ENCODE measurements around the gene STK25.

Gene STK25

GRCh38 chr2:241556746-241557145 is 48.4 kb upstream of the STK25 start (continued):
- TF ChIP-seq ARNTL (CRISPR knock-in tag; IDR thresholded peaks at IDR 0.05; ENCODE audit: borderline replicate concordance, low read depth) (no peak), RARB (CRISPR knock-in tag; IDR thresholded peaks at IDR 0.05) (no peak), ISL1 (CRISPR knock-in tag; IDR thresholded peaks at IDR 0.05) (no peak)
- TF ChIP-seq, protein P1, sequence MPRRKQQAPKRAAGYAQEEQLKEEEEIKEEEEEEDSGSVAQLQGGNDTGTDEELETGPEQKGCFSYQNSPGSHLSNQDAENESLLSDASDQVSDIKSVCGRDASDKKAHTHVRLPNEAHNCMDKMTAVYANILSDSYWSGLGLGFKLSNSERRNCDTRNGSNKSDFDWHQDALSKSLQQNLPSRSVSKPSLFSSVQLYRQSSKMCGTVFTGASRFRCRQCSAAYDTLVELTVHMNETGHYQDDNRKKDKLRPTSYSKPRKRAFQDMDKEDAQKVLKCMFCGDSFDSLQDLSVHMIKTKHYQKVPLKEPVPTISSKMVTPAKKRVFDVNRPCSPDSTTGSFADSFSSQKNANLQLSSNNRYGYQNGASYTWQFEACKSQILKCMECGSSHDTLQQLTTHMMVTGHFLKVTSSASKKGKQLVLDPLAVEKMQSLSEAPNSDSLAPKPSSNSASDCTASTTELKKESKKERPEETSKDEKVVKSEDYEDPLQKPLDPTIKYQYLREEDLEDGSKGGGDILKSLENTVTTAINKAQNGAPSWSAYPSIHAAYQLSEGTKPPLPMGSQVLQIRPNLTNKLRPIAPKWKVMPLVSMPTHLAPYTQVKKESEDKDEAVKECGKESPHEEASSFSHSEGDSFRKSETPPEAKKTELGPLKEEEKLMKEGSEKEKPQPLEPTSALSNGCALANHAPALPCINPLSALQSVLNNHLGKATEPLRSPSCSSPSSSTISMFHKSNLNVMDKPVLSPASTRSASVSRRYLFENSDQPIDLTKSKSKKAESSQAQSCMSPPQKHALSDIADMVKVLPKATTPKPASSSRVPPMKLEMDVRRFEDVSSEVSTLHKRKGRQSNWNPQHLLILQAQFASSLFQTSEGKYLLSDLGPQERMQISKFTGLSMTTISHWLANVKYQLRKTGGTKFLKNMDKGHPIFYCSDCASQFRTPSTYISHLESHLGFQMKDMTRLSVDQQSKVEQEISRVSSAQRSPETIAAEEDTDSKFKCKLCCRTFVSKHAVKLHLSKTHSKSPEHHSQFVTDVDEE (CRISPR knock-in tag; IDR thresholded peaks at IDR 0.05): no peak

GRCh38 chr2:241555711-241556110 is 47.3 kb upstream of the STK25 start:
- TF ChIP-seq SNAI2 (CRISPR knock-in tag; IDR thresholded peaks at IDR 0.05): no peak
- no peak for TF ChIP-seq ZFP3 (CRISPR knock-in tag; IDR thresholded peaks at IDR 0.05)
- no peak for TF ChIP-seq ISL1 (CRISPR knock-in tag; IDR thresholded peaks at IDR 0.05)
- no peak for TF ChIP-seq ZC3H10 (CRISPR knock-in tag; IDR thresholded peaks at IDR 0.05)
- no peak for TF ChIP-seq BACH2 (CRISPR knock-in tag; IDR thresholded peaks at IDR 0.05; ENCODE audit: borderline replicate concordance)
- TF ChIP-seq, protein P2, sequence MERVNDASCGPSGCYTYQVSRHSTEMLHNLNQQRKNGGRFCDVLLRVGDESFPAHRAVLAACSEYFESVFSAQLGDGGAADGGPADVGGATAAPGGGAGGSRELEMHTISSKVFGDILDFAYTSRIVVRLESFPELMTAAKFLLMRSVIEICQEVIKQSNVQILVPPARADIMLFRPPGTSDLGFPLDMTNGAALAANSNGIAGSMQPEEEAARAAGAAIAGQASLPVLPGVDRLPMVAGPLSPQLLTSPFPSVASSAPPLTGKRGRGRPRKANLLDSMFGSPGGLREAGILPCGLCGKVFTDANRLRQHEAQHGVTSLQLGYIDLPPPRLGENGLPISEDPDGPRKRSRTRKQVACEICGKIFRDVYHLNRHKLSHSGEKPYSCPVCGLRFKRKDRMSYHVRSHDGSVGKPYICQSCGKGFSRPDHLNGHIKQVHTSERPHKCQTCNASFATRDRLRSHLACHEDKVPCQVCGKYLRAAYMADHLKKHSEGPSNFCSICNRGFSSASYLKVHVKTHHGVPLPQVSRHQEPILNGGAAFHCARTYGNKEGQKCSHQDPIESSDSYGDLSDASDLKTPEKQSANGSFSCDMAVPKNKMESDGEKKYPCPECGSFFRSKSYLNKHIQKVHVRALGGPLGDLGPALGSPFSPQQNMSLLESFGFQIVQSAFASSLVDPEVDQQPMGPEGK (CRISPR knock-in tag; IDR thresholded peaks at IDR 0.05; ENCODE audit: borderline replicate concordance): no peak
- ATAC-seq: no peak

DNA sequence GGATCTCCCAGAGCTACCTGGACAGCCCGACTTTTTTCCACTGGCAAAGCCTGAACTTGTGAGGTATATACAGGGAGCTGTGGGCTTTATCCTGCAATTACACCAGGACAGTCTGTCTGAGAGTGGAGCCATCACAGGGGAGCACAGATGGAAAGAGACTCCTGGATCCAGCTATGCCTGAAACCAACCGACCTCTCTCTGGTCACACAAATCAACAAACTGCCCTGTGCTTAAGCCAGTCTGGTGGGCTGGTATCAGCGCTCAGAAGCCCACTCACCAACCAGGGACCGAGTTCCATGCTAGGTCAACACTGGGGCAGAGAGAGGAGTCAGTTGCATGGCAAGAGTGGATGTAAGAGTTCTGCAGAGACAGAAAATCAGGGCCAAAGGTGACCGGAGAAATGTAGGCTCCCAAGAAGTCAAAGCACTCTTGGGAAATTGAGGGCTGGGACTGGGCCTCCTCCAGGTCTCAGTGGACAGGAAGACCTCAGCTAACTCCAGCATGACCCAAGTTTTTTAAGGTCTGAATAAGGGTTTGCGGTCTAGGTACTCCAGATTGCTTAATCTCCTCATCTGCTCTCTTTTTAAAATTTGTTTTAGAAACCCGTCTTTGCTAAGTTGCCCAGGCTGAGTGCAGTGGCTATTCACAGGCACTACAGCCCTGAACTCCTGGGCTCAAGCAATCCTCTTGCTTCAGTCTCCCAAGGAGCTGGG is 46.4 kb upstream of the STK25 start:
- TF ChIP-seq, protein P2 (CRISPR knock-in tag; IDR thresholded peaks at IDR 0.05; ENCODE audit: borderline replicate concordance): no peak
- TF ChIP-seq, protein P1 (CRISPR knock-in tag; IDR thresholded peaks at IDR 0.05): no peak
- TF ChIP-seq OSR1 (CRISPR knock-in tag; IDR thresholded peaks at IDR 0.05) (no peak), ARNTL (CRISPR knock-in tag; IDR thresholded peaks at IDR 0.05; ENCODE audit: borderline replicate concordance, low read depth) (no peak), ESRRG (CRISPR knock-in tag; IDR thresholded peaks at IDR 0.05) (no peak), CSDC2 (CRISPR knock-in tag; IDR thresholded peaks at IDR 0.05) (no peak), BACH2 (CRISPR knock-in tag; IDR thresholded peaks at IDR 0.05; ENCODE audit: borderline replicate concordance) (no peak)
- TF ChIP-seq, protein P3, sequence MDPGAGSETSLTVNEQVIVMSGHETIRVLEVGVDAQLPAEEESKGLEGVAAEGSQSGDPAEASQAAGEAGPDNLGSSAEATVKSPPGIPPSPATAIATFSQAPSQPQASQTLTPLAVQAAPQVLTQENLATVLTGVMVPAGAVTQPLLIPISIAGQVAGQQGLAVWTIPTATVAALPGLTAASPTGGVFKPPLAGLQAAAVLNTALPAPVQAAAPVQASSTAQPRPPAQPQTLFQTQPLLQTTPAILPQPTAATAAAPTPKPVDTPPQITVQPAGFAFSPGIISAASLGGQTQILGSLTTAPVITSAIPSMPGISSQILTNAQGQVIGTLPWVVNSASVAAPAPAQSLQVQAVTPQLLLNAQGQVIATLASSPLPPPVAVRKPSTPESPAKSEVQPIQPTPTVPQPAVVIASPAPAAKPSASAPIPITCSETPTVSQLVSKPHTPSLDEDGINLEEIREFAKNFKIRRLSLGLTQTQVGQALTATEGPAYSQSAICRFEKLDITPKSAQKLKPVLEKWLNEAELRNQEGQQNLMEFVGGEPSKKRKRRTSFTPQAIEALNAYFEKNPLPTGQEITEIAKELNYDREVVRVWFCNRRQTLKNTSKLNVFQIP (CRISPR knock-in tag; IDR thresholded peaks at IDR 0.05; ENCODE audit: borderline replicate concordance, low read depth): no peak
- TF ChIP-seq, protein P4, sequence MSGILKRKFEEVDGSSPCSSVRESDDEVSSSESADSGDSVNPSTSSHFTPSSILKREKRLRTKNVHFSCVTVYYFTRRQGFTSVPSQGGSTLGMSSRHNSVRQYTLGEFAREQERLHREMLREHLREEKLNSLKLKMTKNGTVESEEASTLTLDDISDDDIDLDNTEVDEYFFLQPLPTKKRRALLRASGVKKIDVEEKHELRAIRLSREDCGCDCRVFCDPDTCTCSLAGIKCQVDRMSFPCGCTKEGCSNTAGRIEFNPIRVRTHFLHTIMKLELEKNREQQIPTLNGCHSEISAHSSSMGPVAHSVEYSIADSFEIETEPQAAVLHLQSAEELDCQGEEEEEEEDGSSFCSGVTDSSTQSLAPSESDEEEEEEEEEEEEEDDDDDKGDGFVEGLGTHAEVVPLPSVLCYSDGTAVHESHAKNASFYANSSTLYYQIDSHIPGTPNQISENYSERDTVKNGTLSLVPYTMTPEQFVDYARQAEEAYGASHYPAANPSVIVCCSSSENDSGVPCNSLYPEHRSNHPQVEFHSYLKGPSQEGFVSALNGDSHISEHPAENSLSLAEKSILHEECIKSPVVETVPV (CRISPR knock-in tag; IDR thresholded peaks at IDR 0.05): no peak
- ATAC-seq: no peak
